HepG2 (cell line): Measurements from ENCODE around the gene TAF9B. TPM values are rescaled to one million over a fixed set of nuclear protein-coding genes. Genes with fewer than 3 reads are reported as not detected.

Source experiments
- GABPA ChIP-seq, 2 experiments: IDR thresholded peaks; 2 replicates each; pipeline ENCODE4 v1.6.1; 2011 to 2016; ENCODE audit warnings: low read depth in 2 of 2, low read length in 1 of 2, missing biosample characterization in 1 of 2, missing genetic modification characterization in 1 of 2
- GATAD2A ChIP-seq: IDR thresholded peaks from 2 replicates; pipeline ENCODE4 v1.6.1; 2016
- HDAC1 ChIP-seq: sonication (generic); formaldehyde crosslinking; IDR thresholded peaks from 2 replicates; pipeline ENCODE4 v1.5.1; 2020; ENCODE audit warnings: mild to moderate bottlenecking, missing genetic modification reagents
- HOXA3 ChIP-seq: sonication (generic); formaldehyde crosslinking; IDR thresholded peaks from 2 replicates; pipeline ENCODE4 v1.5.0; 2020; ENCODE audit warnings: missing genetic modification reagents
- MBD4 ChIP-seq: IDR thresholded peaks from 2 replicates; pipeline ENCODE4 v1.6.1; 2012; ENCODE audit warnings: low read length, inconsistent platforms, borderline replicate concordance
- NFAT5 ChIP-seq: sonication (generic); formaldehyde crosslinking; IDR thresholded peaks from 2 replicates; pipeline ENCODE4 v1.4.0; 2020; ENCODE audit warnings: missing genetic modification reagents
- POGK ChIP-seq: sonication (generic); formaldehyde crosslinking; conservative IDR thresholded peaks from 2 replicates; pipeline ENCODE4 v1.8.0; 2022; ENCODE audit warnings: mild to moderate bottlenecking, moderate library complexity, missing genetic modification reagents
- SMAD3 ChIP-seq: sonication (generic); formaldehyde crosslinking; IDR thresholded peaks from 2 replicates; pipeline ENCODE4 v1.4.0; 2020; ENCODE audit warnings: missing genetic modification reagents
- SP1 ChIP-seq, 2 experiments: fragments of 450-650 bp in 1 of 2; sonication (generic) in 1 of 2; formaldehyde crosslinking in 1 of 2; IDR thresholded peaks; 2 replicates each; pipeline versions ENCODE4 v1.4.0 to v1.6.1; 2016 to 2020; ENCODE audit warnings: missing genetic modification reagents in 1 of 2
- SP2 ChIP-seq: sonication (generic); formaldehyde crosslinking; IDR thresholded peaks from 2 replicates; pipeline ENCODE4 v1.5.1; 2020; ENCODE audit warnings: mild to moderate bottlenecking, missing genetic modification reagents
- TEAD2 ChIP-seq: sonication (generic); formaldehyde crosslinking; IDR thresholded peaks from 2 replicates; pipeline ENCODE4 v1.9.0; 2021; ENCODE audit warnings: missing genetic modification reagents
- YEATS2 ChIP-seq: sonication (generic); formaldehyde crosslinking; IDR thresholded peaks from 2 replicates; pipeline ENCODE4 v1.4.0; 2020; ENCODE audit warnings: missing genetic modification reagents, borderline replicate concordance
- ZBTB39 ChIP-seq: sonication (generic); formaldehyde crosslinking; IDR thresholded peaks from 2 replicates; pipeline ENCODE4 v1.5.0; 2020; ENCODE audit warnings: missing genetic modification reagents
- ZEB1 ChIP-seq: IDR thresholded peaks from 2 replicates; pipeline ENCODE4 v1.6.1; 2012; ENCODE audit warnings: mild to moderate bottlenecking, low read depth, inconsistent platforms; ENCODE audit not compliant: insufficient replicate concordance
- ZGPAT ChIP-seq: IDR thresholded peaks from 2 replicates; pipeline ENCODE4 v1.6.1; 2016; ENCODE audit warnings: mild to moderate bottlenecking
- ZNF121 ChIP-seq: sonication (generic); formaldehyde crosslinking; IDR thresholded peaks from 2 replicates; pipeline ENCODE4 v1.5.0; 2020; ENCODE audit warnings: mild to moderate bottlenecking, missing genetic modification reagents
- ZNF546 ChIP-seq: sonication (generic); formaldehyde crosslinking; conservative IDR thresholded peaks from 2 replicates; pipeline ENCODE4 v1.8.1; 2023; ENCODE audit warnings: mild to moderate bottlenecking, missing genetic modification reagents
- polyA plus RNA-seq, 8 experiments: library from polyadenylated mRNA; depleted of rRNA in 3 of 8; stranded (reverse) in 7 of 8; unstranded in 1 of 8; fragments of >200 nt; fragmentation: Illumina TruSeq in 4 of 8; extraction: Trizol in 4 of 8; gene quantifications; 2 replicates each; pipeline versions ENCODE4 v1.2.1 to v1.2.3, GENCODE V29; 2011 to 2016; ENCODE audit warnings: low read depth in 4 of 8, missing spikeins in 1 of 8, mixed read lengths in 1 of 8; ENCODE audit not compliant: insufficient read depth in 1 of 8
- total RNA-seq, 5 experiments: library from RNA; depleted of rRNA; stranded (reverse); fragments of >200 nt; fragmentation: Illumina TruSeq; extraction: Trizol; gene quantifications; 2 replicates each; pipeline ENCODE4 v1.2.3, GENCODE V29; 2016; ENCODE audit warnings: low read depth in 1 of 5

Gene TAF9B
- total and polyA plus RNA-seq, 2 of the 13 experiments (the other 11 are each of a cell fraction or from before 2014, with no cell fraction given) = 10.8 to 15.2 TPM

DNA sequence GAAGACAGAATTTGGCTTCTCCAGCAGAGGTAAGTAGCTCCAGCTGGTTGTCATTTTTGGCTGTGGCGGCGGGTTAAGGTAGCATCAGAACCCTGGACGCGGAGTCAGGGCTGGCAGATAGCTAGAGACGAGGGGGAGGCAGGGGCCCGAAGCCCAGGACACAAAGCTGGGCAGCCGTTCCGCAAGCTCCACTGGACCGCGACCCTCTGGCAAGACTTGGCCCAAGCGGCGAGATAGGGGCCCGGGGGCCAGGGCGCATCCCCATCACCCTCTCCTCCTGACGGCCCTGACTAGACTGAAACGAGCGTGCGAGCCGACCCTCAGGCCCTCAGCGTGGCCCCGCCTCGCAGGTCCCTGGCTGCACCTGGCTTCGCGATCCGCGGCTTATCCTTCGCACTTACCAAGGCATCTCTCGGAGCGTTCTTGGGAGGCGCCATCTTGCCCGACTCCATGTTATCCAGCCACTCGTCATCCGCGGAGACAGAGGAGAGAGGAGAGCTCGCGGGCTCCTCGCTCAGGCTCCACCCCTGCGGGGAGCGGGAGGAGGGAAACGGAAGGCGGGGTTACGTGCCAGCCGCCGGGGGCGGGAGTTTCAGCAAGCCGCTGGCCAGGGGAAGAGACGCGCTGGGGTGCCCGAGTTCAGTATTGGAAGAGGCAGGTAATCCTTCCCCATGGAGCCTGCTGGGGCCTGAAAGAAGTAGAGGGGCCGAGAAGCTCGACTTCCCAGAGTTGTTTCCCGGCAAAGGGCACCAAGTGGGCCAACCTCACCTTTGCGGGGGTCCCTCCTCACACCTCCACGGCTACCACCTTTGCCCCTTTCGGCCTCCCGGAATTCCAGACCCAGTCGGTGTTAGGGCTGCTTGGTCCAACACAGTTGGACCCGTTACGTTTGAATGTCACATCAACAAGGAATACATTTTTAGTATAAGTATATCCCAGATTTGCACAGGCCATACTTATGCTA, at the start of gene TAF9B (continued):
- TF ChIP-seq POGK (CRISPR knock-in tag) = peak; percentile 51; the same call in 1 of the 2 replicates
- TF ChIP-seq GATAD2A (CRISPR knock-in tag) = no peak
- no peak for TF ChIP-seq ZBTB39 (CRISPR knock-in tag)
- TF ChIP-seq YEATS2 (CRISPR knock-in tag) = 0 out of 2 replicates have a peak, but pooled peaks have one; percentile 18
- TF ChIP-seq ZNF121 = no peak
- TF ChIP-seq SMAD3 (CRISPR knock-in tag) = 0 out of 2 replicates have a peak, but pooled peaks have one; percentile 24
- no peak for TF ChIP-seq GABPA (IDR thresholded peaks at IDR 0.05; ENCODE audit: low read depth, low read length)
- TF ChIP-seq GABPA (CRISPR knock-in tag; IDR thresholded peaks at IDR 0.05; ENCODE audit: low read depth) = peak; percentile 40; the same call in 1 of the 2 replicates
- TF ChIP-seq TEAD2 (CRISPR knock-in tag) = no peak
- TF ChIP-seq MBD4 = no peak
- TF ChIP-seq ZGPAT (CRISPR knock-in tag) = peak; percentile 35; the same call in 1 of the 2 replicates
- TF ChIP-seq ZNF546 (CRISPR knock-in tag) = no peak
- peak; percentile 42; the same call in 1 of the 2 replicates for TF ChIP-seq HOXA3
- TF ChIP-seq HDAC1 (CRISPR knock-in tag) = no peak
- TF ChIP-seq SP2 (CRISPR knock-in tag) = no peak; the same call in 1 of the 2 replicates
- no peak for TF ChIP-seq NFAT5 (CRISPR knock-in tag)
- no peak for TF ChIP-seq ZEB1
- no peak for TF ChIP-seq SP1 (IDR thresholded peaks at IDR 0.05)
- TF ChIP-seq SP1 (CRISPR knock-in tag; IDR thresholded peaks at IDR 0.05) = peak; percentile 32; the same call in 1 of the 2 replicates
